Esophagus squamous epithelium (tissue), 4 donors: ENCODE data around the gene USP21.

Experiments
- CTCF ChIP-seq, 6 experiments: fragments of 450-650 bp in 4 of 6; fragments of 200-600 bp in 2 of 6; sonication (generic) in 2 of 6; IDR thresholded peaks; one replicate each; pipeline ENCODE4 v1.5.1; 2016 to 2019; ENCODE audit warnings: antibody characterized with exemption in 6 of 6, mild to moderate bottlenecking in 4 of 6, moderate library complexity in 4 of 6
- POLR2A ChIP-seq, 4 donors: fragments of 450-650 bp; IDR thresholded peaks; one replicate each; pipeline ENCODE4 v1.6.1; 2017; ENCODE audit warnings: antibody characterized with exemption in 4 of 4, mild to moderate bottlenecking in 4 of 4, moderate library complexity in 3 of 4

GRCh38 chr1:161190962-161191521 lies 31.7 kb downstream of the USP21 start:
- TF ChIP-seq CTCF (IDR thresholded peaks at IDR 0.05) (no peak), POLR2A (IDR thresholded peaks at IDR 0.05) (no peak)
